ENCODE results near the gene IMMP2L. TPM values are rescaled to one million over a fixed set of nuclear protein-coding genes. Genes with fewer than 3 reads are reported as not detected.

IMMP2L gene
- polyA plus RNA-seq, 1 of the 3 experiments (the other 2 are of a cell fraction) = 10.7 TPM

GRCh38 chr7:111561654-111561903, 713 bp downstream of the IMMP2L start:
- peak overlapping the region; percentile 84; the same call in 1 of the 2 replicates for H2AFZ ChIP-seq (ENCODE audit: low read depth)
- peaks cover 14 to 37% of the 10 kb centered on the region in 2 experiments; a peak in 3 of 4 replicates for H3K4me1 ChIP-seq (ENCODE audit: control insufficient read depth in 1 of 2, insufficient read depth in 2 of 2, low read depth in 1 of 2, low read length in 1 of 2)
- H3K27ac ChIP-seq (ENCODE audit: low read depth in 2 of 2, low read length in 1 of 2) = peak overlapping the region; percentile 28 to 97; a peak in 3 of 4 replicates
- no peaks in the 10 kb centered on the region for H3K79me2 ChIP-seq (ENCODE audit: insufficient read depth)
- H3F3A ChIP-seq (replicated peaks; ENCODE audit: insufficient read depth) = no peaks in the 10 kb centered on the region
- H3K9me2 ChIP-seq = 0 out of 2 replicates have a peak, but pooled peaks cover 3% of the 10 kb centered on the region
- TF ChIP-seq SIN3A (IDR thresholded peaks at IDR 0.05; ENCODE audit: borderline replicate concordance, low read depth, low read length) (no peak), RCOR1 (IDR thresholded peaks at IDR 0.05; ENCODE audit: low read length) (no peak), MEF2A (IDR thresholded peaks at IDR 0.05; ENCODE audit: borderline replicate concordance, low read depth) (no peak), MAX (IDR thresholded peaks at IDR 0.05; ENCODE audit: low read depth) (no peak), MXI1 (IDR thresholded peaks at IDR 0.05; ENCODE audit: low read depth, low read length) (no peak), USF1 (IDR thresholded peaks at IDR 0.05; ENCODE audit: borderline replicate concordance, low read depth) (no peak), YY1 (IDR thresholded peaks at IDR 0.05; ENCODE audit: low read depth) (no peak), ZBTB33 (IDR thresholded peaks at IDR 0.05; ENCODE audit: borderline replicate concordance, low read depth) (no peak), PBX3 (IDR thresholded peaks at IDR 0.05) (no peak)
- H3K36me3 ChIP-seq (replicated peaks in 1 of 2; ENCODE audit: control insufficient read depth in 1 of 2, insufficient read depth in 2 of 2, low read length in 1 of 2) = peaks cover 2 to 18% of the 10 kb centered on the region in 2 experiments
- no peaks in the 10 kb centered on the region for H4K20me1 ChIP-seq (ENCODE audit: insufficient read depth)
- peak overlapping the region; percentile 78 for H3K9ac ChIP-seq
- H3K9me3 ChIP-seq = no peaks in the 10 kb centered on the region
- H3K4me2 ChIP-seq = peak overlapping the region; percentile 84
- H3K4me3 ChIP-seq (ENCODE audit: low read depth in 2 of 2, low read length in 1 of 2) = peak overlapping the region; percentile 73 to 95
- DNase-seq = no peak
- CTCF ChIA-PET = interaction anchor here (1.5 to 3.7 kb wide), 6 partner anchors 24 to 469 kb away, joined by 3 to 13 read pairs (median 8); no protein-coding TSS in a partner anchor
- no peaks in the 10 kb centered on the region for H3K27me3 ChIP-seq (ENCODE audit: insufficient read depth)
- POLR2A ChIA-PET = no interaction called here
- 26% methylated on average over 7 of the region's 7 CpGs for WGBS (ENCODE audit: low lambda C conversion rate)

- H3K27ac ChIP-seq (ENCODE audit: low read depth in 2 of 2, low read length in 1 of 2) = peak overlapping the region; percentile 28 to 97; a peak in 3 of 4 replicates
- H3K4me3 ChIP-seq (ENCODE audit: low read depth in 2 of 2, low read length in 1 of 2) = peak overlapping the region; percentile 73 to 95
- CTCF ChIA-PET = interaction anchor here (0.6 to 3.7 kb wide), 8 partner anchors 23 to 469 kb away, joined by 3 to 13 read pairs (median 6); no protein-coding TSS in a partner anchor
- no peaks in the 10 kb centered on the region for H3F3A ChIP-seq (replicated peaks; ENCODE audit: insufficient read depth)
- peak overlapping the region; percentile 84 for H3K4me2 ChIP-seq
- no peak for TF ChIP-seq SIN3A (IDR thresholded peaks at IDR 0.05; ENCODE audit: borderline replicate concordance, low read depth, low read length)
- peak; percentile 68; the same call in 1 of the 2 replicates for TF ChIP-seq NFIC (IDR thresholded peaks at IDR 0.05; ENCODE audit: borderline replicate concordance)
- TF ChIP-seq EP300 (IDR thresholded peaks at IDR 0.05; ENCODE audit: borderline replicate concordance in 1 of 2, low read depth in 1 of 2, low read length in 1 of 2) = no peak
- DNase-seq = peak; percentile 21
- no peaks in the 10 kb centered on the region for H4K20me1 ChIP-seq (ENCODE audit: insufficient read depth)
- peaks cover 14 to 37% of the 10 kb centered on the region in 2 experiments; a peak in 3 of 4 replicates for H3K4me1 ChIP-seq (ENCODE audit: control insufficient read depth in 1 of 2, insufficient read depth in 2 of 2, low read depth in 1 of 2, low read length in 1 of 2)
- 0 out of 2 replicates have a peak, but pooled peaks cover under 1% of the 10 kb centered on the region for H3K9me2 ChIP-seq
- peaks cover 4 to 24% of the 10 kb centered on the region in 2 experiments for H3K36me3 ChIP-seq (replicated peaks in 1 of 2; ENCODE audit: control insufficient read depth in 1 of 2, insufficient read depth in 2 of 2, low read length in 1 of 2)
- no peaks in the 10 kb centered on the region for H3K9me3 ChIP-seq
- H3K9ac ChIP-seq = peak overlapping the region; percentile 78
- H3K79me2 ChIP-seq (ENCODE audit: insufficient read depth) = no peaks in the 10 kb centered on the region
- POLR2A ChIA-PET = no interaction called here
- H2AFZ ChIP-seq (ENCODE audit: low read depth) = peak overlapping the region; percentile 84; the same call in 1 of the 2 replicates
- WGBS (ENCODE audit: low lambda C conversion rate) = 30% methylated on average over 4 of the region's 4 CpGs
- no peaks in the 10 kb centered on the region for H3K27me3 ChIP-seq (ENCODE audit: insufficient read depth)
Observed at GRCh38 chr7:111560773-111561653, 1.3 kb downstream of the IMMP2L start.

Measured in SK-N-SH (cell line).